Measurements from ENCODE around the gene TNIP1. TPM values are rescaled to one million over a fixed set of nuclear protein-coding genes. Genes with fewer than 3 reads are reported as not detected.

Gene TNIP1
- total RNA-seq, 1 donor from 2014 or later: 304 TPM

DNA sequence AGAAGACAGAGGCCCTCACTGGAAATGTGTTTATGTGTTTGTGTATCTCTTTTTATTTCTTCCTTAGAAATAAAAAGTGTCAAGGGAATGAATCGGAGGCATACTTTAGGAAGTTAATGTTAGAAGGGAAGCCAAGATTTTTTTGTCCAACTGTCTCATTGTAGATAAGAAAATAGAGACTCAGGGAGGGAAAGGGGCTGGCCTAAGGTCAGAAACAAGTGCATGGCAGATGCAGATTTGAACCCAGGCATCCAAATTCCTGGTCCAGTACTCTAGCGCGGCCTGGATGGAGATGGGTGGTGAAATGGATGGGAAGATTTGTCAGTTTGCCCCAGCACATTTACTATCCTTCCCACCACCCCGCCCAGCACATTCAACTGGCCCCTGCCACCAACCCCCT lies 19.8 kb upstream of the TNIP1 start:
- H3K4me1 Mint-ChIP-seq (ENCODE audit: low read depth): peaks cover 51% of the 10 kb centered on the region
- no peaks in the 10 kb centered on the region for H3K27me3 Mint-ChIP-seq (ENCODE audit: insufficient read depth)
- DNase-seq (ENCODE audit: low spot score): no peak
- H3K27ac Mint-ChIP-seq: peak overlapping the region; percentile 52
- H3K9me3 Mint-ChIP-seq: no peaks in the 10 kb centered on the region
- peaks cover 63% of the 10 kb centered on the region for H3K36me3 Mint-ChIP-seq (ENCODE audit: low read depth)
- H3K4me3 Mint-ChIP-seq: no peak overlapping the region
- intact Hi-C loops (cut with micrococcal nuclease): no loop called here

GRCh38 chr5:151098768-151099121 lies 17.9 kb upstream of the TNIP1 start:
- peaks cover 54% of the 10 kb centered on the region for H3K36me3 Mint-ChIP-seq (ENCODE audit: low read depth)
- intact Hi-C loops (cut with micrococcal nuclease): loop anchor here (1.0 to 10.0 kb wide), 8 partner anchors 11 to 306 kb away; partner anchors contain the start of gene IRGM
- no peaks in the 10 kb centered on the region for H3K9me3 Mint-ChIP-seq
- peak overlapping the region; percentile 26 for H3K27ac Mint-ChIP-seq
- peak overlapping the region; percentile 40 for H3K4me3 Mint-ChIP-seq
- H3K4me1 Mint-ChIP-seq (ENCODE audit: low read depth): peaks cover 71% of the 10 kb centered on the region
- DNase-seq (ENCODE audit: low spot score): no peak
- no peaks in the 10 kb centered on the region for H3K27me3 Mint-ChIP-seq (ENCODE audit: insufficient read depth)

- no peaks in the 10 kb centered on the region for H3K27me3 Mint-ChIP-seq (ENCODE audit: insufficient read depth)
- peaks cover 49% of the 10 kb centered on the region for H3K36me3 Mint-ChIP-seq (ENCODE audit: low read depth)
Observed at GRCh38 chr5:151097820-151098767, 17.3 kb upstream of the TNIP1 start.

GRCh38 chr5:151097061-151097460 lies 16.2 kb upstream of the TNIP1 start:
- DNase-seq (ENCODE audit: low spot score): no peak
- Mint-ChIP-seq H3K4me3 (peak overlapping the region; percentile 9), H3K36me3 (ENCODE audit: low read depth) (peaks cover 47% of the 10 kb centered on the region), H3K27ac (peak overlapping the region; percentile 13), H3K27me3 (ENCODE audit: insufficient read depth) (no peaks in the 10 kb centered on the region), H3K9me3 (no peaks in the 10 kb centered on the region), H3K4me1 (ENCODE audit: low read depth) (peaks cover 84% of the 10 kb centered on the region)
- intact Hi-C loops (cut with micrococcal nuclease): loop anchor here (5.0 to 10.0 kb wide), 3 partner anchors 45 to 305 kb away; partner anchors contain the start of gene IRGM

More at GRCh38 chr5:151097820-151098767, 17.3 kb upstream of the TNIP1 start:
- no peaks in the 10 kb centered on the region for H3K9me3 Mint-ChIP-seq
- intact Hi-C loops (cut with micrococcal nuclease): loop anchor here (1.0 to 10.0 kb wide), 8 partner anchors 11 to 306 kb away; partner anchors contain the start of gene IRGM
- peak overlapping the region; percentile 40 for H3K4me3 Mint-ChIP-seq
- peaks cover 77% of the 10 kb centered on the region for H3K4me1 Mint-ChIP-seq (ENCODE audit: low read depth)
- peak overlapping the region; percentile 26 for H3K27ac Mint-ChIP-seq
- peak; percentile 31 for DNase-seq (ENCODE audit: low spot score)

DNA sequence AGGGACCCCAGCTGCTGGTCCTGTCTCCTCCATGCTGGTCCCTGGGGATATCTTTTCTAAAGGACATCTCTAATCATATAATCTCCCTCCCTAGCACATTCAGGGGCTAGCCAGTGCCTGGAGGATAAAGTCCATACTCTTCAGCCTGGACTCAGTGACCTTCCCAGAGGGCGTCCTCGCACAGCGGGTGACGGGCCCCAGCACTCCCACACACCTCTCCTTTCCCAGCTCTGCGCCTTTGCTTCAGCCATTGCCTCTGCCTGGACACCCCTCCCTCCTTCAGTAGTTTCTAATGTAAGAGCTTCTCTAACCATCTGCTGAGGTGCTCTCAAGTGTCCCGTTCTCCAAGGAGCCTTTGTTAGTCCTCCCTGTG lies 15.2 kb upstream of the TNIP1 start:
- peaks cover 91% of the 10 kb centered on the region for H3K4me1 Mint-ChIP-seq (ENCODE audit: low read depth)
- H3K9me3 Mint-ChIP-seq: no peaks in the 10 kb centered on the region
- peak overlapping the region; percentile 56 for H3K27ac Mint-ChIP-seq
- no peak for DNase-seq (ENCODE audit: low spot score)
- H3K4me3 Mint-ChIP-seq: peak overlapping the region; percentile 53
- no peaks in the 10 kb centered on the region for H3K27me3 Mint-ChIP-seq (ENCODE audit: insufficient read depth)
- intact Hi-C loops (cut with micrococcal nuclease): loop anchor here (5.0 to 10.0 kb wide), 3 partner anchors 44 to 304 kb away; partner anchors contain the start of gene IRGM
- H3K36me3 Mint-ChIP-seq (ENCODE audit: low read depth): peaks cover 44% of the 10 kb centered on the region

DNA sequence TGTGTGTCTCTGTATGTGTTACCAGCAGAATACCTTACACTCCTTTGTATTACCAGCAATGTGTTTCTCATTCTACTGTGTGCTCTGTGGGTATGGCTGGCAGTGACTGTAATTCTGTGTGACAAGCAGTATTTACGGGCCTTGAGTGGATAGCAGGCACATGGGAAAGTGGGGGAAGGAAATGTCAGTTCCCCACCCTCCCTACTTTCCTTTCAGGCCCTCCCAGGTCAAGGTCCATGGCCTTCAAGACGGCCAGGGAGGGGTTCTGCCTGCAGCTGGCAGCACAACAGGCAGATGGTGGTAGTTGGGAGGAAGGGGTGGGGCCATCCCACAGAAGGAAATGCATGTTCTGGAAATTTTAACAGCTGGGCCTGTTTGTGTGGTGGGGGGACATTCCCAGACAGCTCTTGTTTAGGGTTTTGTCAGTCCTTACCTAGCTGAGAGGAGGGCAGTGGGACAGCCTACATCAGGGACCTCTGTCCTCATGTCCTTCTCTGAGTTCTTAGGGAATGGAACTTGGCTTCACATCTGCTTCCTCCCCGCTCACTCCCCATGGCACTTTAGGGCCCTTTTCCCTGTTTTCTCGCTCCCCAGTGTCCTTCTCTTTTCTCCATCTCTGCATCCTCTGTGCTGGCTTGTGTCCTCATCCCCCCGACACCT lies 14.6 kb upstream of the TNIP1 start:
- peaks cover 39% of the 10 kb centered on the region for H3K36me3 Mint-ChIP-seq (ENCODE audit: low read depth)
- H3K27me3 Mint-ChIP-seq (ENCODE audit: insufficient read depth): no peaks in the 10 kb centered on the region
- peaks cover 92% of the 10 kb centered on the region for H3K4me1 Mint-ChIP-seq (ENCODE audit: low read depth)
- intact Hi-C loops (cut with micrococcal nuclease): loop anchor here (5.0 to 10.0 kb wide), 3 partner anchors 43 to 303 kb away; partner anchors contain the start of gene IRGM
- H3K27ac Mint-ChIP-seq: peak overlapping the region; percentile 56
- no peaks in the 10 kb centered on the region for H3K9me3 Mint-ChIP-seq
- no peak for DNase-seq (ENCODE audit: low spot score)
- H3K4me3 Mint-ChIP-seq: peak overlapping the region; percentile 53

DNA sequence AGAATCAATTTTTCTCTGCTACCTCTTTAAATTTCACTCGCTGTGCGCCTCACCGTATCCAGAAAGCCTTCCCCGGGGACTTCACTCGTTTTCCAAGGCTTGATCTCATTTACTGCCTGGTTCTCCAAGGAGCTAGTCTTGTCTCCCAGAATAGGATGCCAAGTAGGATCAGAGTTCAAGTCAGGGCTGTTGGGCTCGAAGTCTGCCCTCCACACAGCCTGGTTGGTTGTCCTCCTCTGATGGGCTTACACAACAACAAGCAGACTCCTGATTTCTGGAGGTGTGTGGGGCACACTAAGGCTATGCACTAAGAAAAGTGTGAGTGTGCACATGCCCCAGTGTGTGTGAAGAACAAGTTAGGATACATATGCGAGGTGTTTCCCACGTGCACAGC lies 14.0 kb upstream of the TNIP1 start:
- Mint-ChIP-seq H3K9me3 (no peaks in the 10 kb centered on the region), H3K4me3 (peak overlapping the region; percentile 67), H3K27me3 (ENCODE audit: insufficient read depth) (no peaks in the 10 kb centered on the region), H3K27ac (peak overlapping the region; percentile 82), H3K36me3 (ENCODE audit: low read depth) (peaks cover 32% of the 10 kb centered on the region), H3K4me1 (ENCODE audit: low read depth) (peaks cover 88% of the 10 kb centered on the region)
- no peak for DNase-seq (ENCODE audit: low spot score)
- intact Hi-C loops (cut with micrococcal nuclease): loop anchor here (1.0 to 10.0 kb wide), 5 partner anchors 12 to 303 kb away; partner anchors contain the start of gene IRGM

DNA sequence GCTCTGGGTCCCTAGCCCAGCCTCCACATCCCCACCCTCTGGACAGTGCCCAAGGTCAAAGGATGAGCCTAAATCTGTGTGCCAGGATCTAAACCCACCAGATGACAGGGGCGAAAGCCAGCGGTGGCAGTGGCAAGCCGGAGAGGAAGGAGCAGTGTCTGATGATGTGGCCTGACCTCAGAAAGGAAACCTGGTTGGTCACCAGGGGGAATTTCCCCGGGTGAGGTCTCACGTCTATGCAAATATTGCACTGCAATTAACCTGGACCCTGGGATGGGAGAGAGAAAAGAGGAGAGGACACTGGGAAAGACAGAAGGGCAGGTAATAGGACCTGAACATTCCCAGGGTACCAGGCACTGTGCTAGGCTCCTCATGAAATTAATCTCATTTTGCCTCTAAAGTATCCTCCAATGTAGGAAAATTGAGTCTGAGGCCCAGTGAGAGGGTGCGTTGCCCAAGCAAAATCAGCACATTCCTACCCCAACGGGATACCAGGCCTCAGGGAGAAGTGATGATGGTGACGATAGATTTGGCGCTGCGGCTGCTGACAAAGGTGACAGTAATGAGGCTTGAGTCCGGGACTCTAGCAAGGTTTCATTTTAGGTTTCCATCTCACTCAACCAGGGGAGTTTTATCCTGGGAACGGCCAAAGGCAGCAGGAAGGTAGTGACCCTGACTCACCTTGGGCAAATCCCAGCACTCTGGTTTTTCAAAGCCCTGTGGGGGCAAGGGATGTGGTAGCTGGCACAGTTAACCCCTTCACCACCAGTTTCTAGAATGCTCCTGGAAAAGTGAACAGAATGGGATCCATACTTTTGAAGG lies 13.4 kb upstream of the TNIP1 start:
- Mint-ChIP-seq H3K27me3 (ENCODE audit: insufficient read depth) (no peaks in the 10 kb centered on the region), H3K27ac (peak overlapping the region; percentile 82), H3K4me1 (ENCODE audit: low read depth) (peaks cover 82% of the 10 kb centered on the region), H3K9me3 (no peaks in the 10 kb centered on the region), H3K4me3 (peak overlapping the region; percentile 67), H3K36me3 (ENCODE audit: low read depth) (peaks cover 26% of the 10 kb centered on the region)
- DNase-seq (ENCODE audit: low spot score): peak; percentile 60
- intact Hi-C loops (cut with micrococcal nuclease): loop anchor here (1.0 to 10.0 kb wide), 3 partner anchors 11 to 249 kb away; partner anchors contain the start of gene IRGM

- peaks cover 80% of the 10 kb centered on the region for H3K4me1 Mint-ChIP-seq (ENCODE audit: low read depth)
- no peak for DNase-seq (ENCODE audit: low spot score)
- no peaks in the 10 kb centered on the region for H3K9me3 Mint-ChIP-seq
- peak overlapping the region; percentile 82 for H3K27ac Mint-ChIP-seq
- intact Hi-C loops (cut with micrococcal nuclease): loop anchor here (10.0 kb wide), 1 partner anchor 249 kb away; the partner anchor contains the start of gene IRGM
- peak overlapping the region; percentile 67 for H3K4me3 Mint-ChIP-seq
- no peaks in the 10 kb centered on the region for H3K27me3 Mint-ChIP-seq (ENCODE audit: insufficient read depth)
- H3K36me3 Mint-ChIP-seq (ENCODE audit: low read depth): peaks cover 19% of the 10 kb centered on the region
Observed at GRCh38 chr5:151093476-151093889, 12.6 kb upstream of the TNIP1 start.

DNA sequence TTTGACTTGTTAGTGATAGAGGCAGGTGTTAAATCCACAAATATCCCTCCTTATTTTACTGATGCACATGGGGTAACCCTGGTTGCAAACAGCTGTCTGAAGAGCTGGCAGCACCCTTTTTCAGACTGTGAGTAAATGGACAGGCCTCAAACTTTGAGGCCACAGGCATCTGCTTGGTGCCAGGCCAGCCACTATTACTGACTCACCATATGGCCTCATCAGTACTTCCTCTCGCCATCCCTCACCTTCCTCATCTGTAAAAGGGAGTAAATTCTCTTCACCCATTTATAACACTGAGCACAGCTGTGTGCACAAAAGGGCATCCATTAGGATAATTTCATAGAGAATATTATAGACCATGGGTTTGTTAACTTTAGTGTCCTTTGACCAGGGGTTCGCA lies 11.9 kb upstream of the TNIP1 start:
- intact Hi-C loops (cut with micrococcal nuclease): loop anchor here (10.0 kb wide), 1 partner anchor 248 kb away; the partner anchor contains the start of gene IRGM

DNA sequence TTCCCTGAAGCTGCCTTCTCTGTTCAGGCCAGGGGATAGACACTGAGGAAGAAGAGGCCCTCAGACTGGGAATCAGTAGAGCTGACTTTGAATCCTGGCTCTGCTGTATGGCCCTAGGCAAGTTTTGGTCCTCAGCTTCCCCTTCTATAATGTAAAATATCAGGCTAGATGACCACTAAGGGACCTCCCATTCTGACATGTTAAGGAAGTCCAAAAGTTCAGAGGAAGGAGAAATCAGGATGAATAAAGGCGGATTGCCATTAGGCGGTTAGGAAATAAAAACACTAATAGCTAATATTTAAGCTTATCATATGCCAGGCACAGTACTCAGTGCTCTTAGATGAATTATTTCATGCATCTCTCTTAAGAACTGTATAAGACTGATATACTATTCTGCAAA lies 8.9 kb upstream of the TNIP1 start:
- H3K27me3 Mint-ChIP-seq (ENCODE audit: insufficient read depth): no peaks in the 10 kb centered on the region
- H3K4me3 Mint-ChIP-seq: no peak overlapping the region

More for the DNA sequence above, 11.9 kb upstream of the TNIP1 start:
- Mint-ChIP-seq H3K4me1 (ENCODE audit: low read depth) (peaks cover 76% of the 10 kb centered on the region), H3K9me3 (no peaks in the 10 kb centered on the region), H3K27ac (peak overlapping the region; percentile 14), H3K4me3 (no peak overlapping the region), H3K27me3 (ENCODE audit: insufficient read depth) (no peaks in the 10 kb centered on the region), H3K36me3 (ENCODE audit: low read depth) (peaks cover 19% of the 10 kb centered on the region)
- DNase-seq (ENCODE audit: low spot score): no peak

DNA sequence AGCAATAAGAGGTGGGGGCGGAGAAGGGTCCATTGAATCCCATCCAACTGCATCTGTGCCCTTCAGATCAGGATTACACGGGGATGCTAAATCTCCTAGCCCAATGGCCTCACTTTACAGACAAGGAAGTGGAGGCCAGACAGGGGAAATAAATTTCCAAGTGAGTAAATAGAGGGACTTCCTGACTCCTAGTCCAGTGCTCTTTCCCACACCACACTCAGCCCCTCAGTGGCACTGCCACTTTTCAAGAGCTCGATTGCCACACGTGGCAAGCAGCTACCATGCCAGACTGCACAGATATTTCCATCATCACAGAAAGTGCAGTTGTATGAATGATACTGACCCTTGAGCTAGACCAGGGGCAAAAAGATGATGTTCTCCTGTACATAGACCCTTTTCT lies 8.2 kb upstream of the TNIP1 start:
- intact Hi-C loops (cut with micrococcal nuclease): no loop called here
- Mint-ChIP-seq H3K9me3 (no peaks in the 10 kb centered on the region), H3K27me3 (ENCODE audit: insufficient read depth) (no peaks in the 10 kb centered on the region), H3K27ac (no peak overlapping the region), H3K4me3 (no peak overlapping the region), H3K4me1 (ENCODE audit: low read depth) (peaks cover 70% of the 10 kb centered on the region), H3K36me3 (ENCODE audit: low read depth) (peaks cover 9% of the 10 kb centered on the region)
- DNase-seq (ENCODE audit: low spot score): no peak

More for the DNA sequence above, 8.9 kb upstream of the TNIP1 start:
- Mint-ChIP-seq H3K27ac (no peak overlapping the region), H3K9me3 (no peaks in the 10 kb centered on the region), H3K4me1 (ENCODE audit: low read depth) (peaks cover 73% of the 10 kb centered on the region), H3K36me3 (ENCODE audit: low read depth) (peaks cover 11% of the 10 kb centered on the region)
- intact Hi-C loops (cut with micrococcal nuclease): loop anchor here (10.0 kb wide), 1 partner anchor 245 kb away; the partner anchor contains the start of gene IRGM
- no peak for DNase-seq (ENCODE audit: low spot score)

Data from activated T-helper 1 cell treated with anti-CD3 and anti-CD28 coated beads, Interleukin-12 subunit alpha, Interleukin-12 subunit beta, Interleukin-2, Interleukin-4 antibody, amounts not matched to agents 30 ng/mL and 10 ng/mL and 1 ng/mL, durations not matched to agents 14 hours and 24 hours and 36 hours (primary cell).